HepG2 (cell line): ENCODE measurements around the gene GPR152. TPM values are rescaled to one million over a fixed set of nuclear protein-coding genes. Genes with fewer than 3 reads are reported as not detected.

Experiments used
- EED ChIP-seq: sonication (generic); formaldehyde crosslinking; IDR thresholded peaks from 2 replicates; pipeline ENCODE4 v1.5.0; 2020; ENCODE audit warnings: mild to moderate bottlenecking, missing genetic modification reagents
- ETV5 ChIP-seq: IDR thresholded peaks from 2 replicates; pipeline ENCODE4 v1.6.1; 2018; ENCODE audit warnings: missing biosample characterization, missing genetic modification reagents, inconsistent platforms, borderline replicate concordance
- HNRNPLL ChIP-seq: fragments of 200-400 bp; formaldehyde crosslinking; IDR thresholded peaks from 2 replicates; pipeline ENCODE4 v1.6.1; 2017; ENCODE audit warnings: mild to moderate bottlenecking, low read depth, low read length; ENCODE audit not compliant: poor library complexity, severe bottlenecking
- KLF12 ChIP-seq: sonication (generic); formaldehyde crosslinking; IDR thresholded peaks from 2 replicates; pipeline ENCODE4 v1.4.0; 2020; ENCODE audit warnings: missing genetic modification reagents, borderline replicate concordance
- MXI1 ChIP-seq: IDR thresholded peaks from 3 replicates; pipeline ENCODE4 v1.6.1; 2012; ENCODE audit warnings: low read depth, low read length, inconsistent platforms, borderline replicate concordance
- PHF8 ChIP-seq: sonication (generic); formaldehyde crosslinking; IDR thresholded peaks from 2 replicates; pipeline ENCODE4 v1.5.0; 2020; ENCODE audit warnings: missing genetic modification reagents
- POLR2A ChIP-seq, 2 experiments: IDR thresholded peaks; 2 replicates each; pipeline ENCODE4 v1.6.1; 2011; ENCODE audit warnings: low read depth in 2 of 2, low read length in 2 of 2, mild to moderate bottlenecking in 1 of 2, moderate library complexity in 1 of 2; ENCODE audit not compliant: insufficient read depth in 1 of 2
- POLR2AphosphoS5 ChIP-seq: IDR thresholded peaks from 2 replicates; pipeline ENCODE4 v1.6.1; 2012; ENCODE audit warnings: low read depth, low read length
- RAD21 ChIP-seq: fragments of 450-650 bp; formaldehyde crosslinking; IDR thresholded peaks from 2 replicates; pipeline ENCODE4 v1.5.0; 2020; ENCODE audit warnings: mild to moderate bottlenecking
- STAG1 ChIP-seq: sonication (generic); formaldehyde crosslinking; IDR thresholded peaks from 2 replicates; pipeline ENCODE4 v1.4.0; 2020; ENCODE audit warnings: missing genetic modification reagents
- TBX2 ChIP-seq: sonication (generic); formaldehyde crosslinking; IDR thresholded peaks from 2 replicates; pipeline ENCODE4 v1.5.0; 2020; ENCODE audit warnings: missing genetic modification reagents, mild to moderate bottlenecking, borderline replicate concordance
- YY1 ChIP-seq: IDR thresholded peaks from 2 replicates; pipeline ENCODE4 v1.6.1; 2011; ENCODE audit warnings: low read length, low read depth, moderate library complexity, mild to moderate bottlenecking; ENCODE audit not compliant: insufficient read depth, insufficient replicate concordance
- ZFX ChIP-seq: sonication (generic); formaldehyde crosslinking; IDR thresholded peaks from 2 replicates; pipeline ENCODE4 v1.4.0; 2020; ENCODE audit warnings: mild to moderate bottlenecking, low read depth, missing genetic modification reagents, moderate library complexity
- ZKSCAN1 ChIP-seq: fragments of 150-350 bp; IDR thresholded peaks from 2 replicates; pipeline ENCODE4 v1.6.1; 2014; ENCODE audit warnings: low read length
- ZMYM4 ChIP-seq: sonication (generic); formaldehyde crosslinking; IDR thresholded peaks from 2 replicates; pipeline ENCODE4 v1.8.1; 2023; ENCODE audit warnings: mild to moderate bottlenecking, missing genetic modification reagents
- ZNF230 ChIP-seq: sonication (generic); formaldehyde crosslinking; IDR thresholded peaks from 2 replicates; pipeline ENCODE4 v1.4.0; 2020; ENCODE audit warnings: mild to moderate bottlenecking, missing genetic modification reagents
- ZNF33A ChIP-seq: sonication (generic); formaldehyde crosslinking; IDR thresholded peaks from 2 replicates; pipeline ENCODE4 v1.5.1; 2020; ENCODE audit warnings: missing genetic modification reagents, mild to moderate bottlenecking, moderate library complexity, borderline replicate concordance
- ZNF569 ChIP-seq: sonication (generic); formaldehyde crosslinking; IDR thresholded peaks from 2 replicates; pipeline ENCODE4 v1.5.0; 2020; ENCODE audit warnings: mild to moderate bottlenecking, missing genetic modification reagents, moderate library complexity, borderline replicate concordance
- ZNF740 ChIP-seq: sonication (generic); formaldehyde crosslinking; IDR thresholded peaks from 2 replicates; pipeline ENCODE4 v1.4.0; 2020; ENCODE audit warnings: missing genetic modification reagents
- ZNF749 ChIP-seq: sonication (generic); formaldehyde crosslinking; IDR thresholded peaks from 2 replicates; pipeline ENCODE4 v1.8.0; 2022; ENCODE audit warnings: mild to moderate bottlenecking, missing genetic modification reagents, moderate library complexity, borderline replicate concordance
- polyA plus RNA-seq, 8 experiments: library from polyadenylated mRNA; depleted of rRNA in 3 of 8; stranded (reverse) in 7 of 8; unstranded in 1 of 8; fragments of >200 nt; fragmentation: Illumina TruSeq in 4 of 8; extraction: Trizol in 4 of 8; gene quantifications; 2 replicates each; pipeline versions ENCODE4 v1.2.1 to v1.2.3, GENCODE V29; 2011 to 2016; ENCODE audit warnings: low read depth in 4 of 8, missing spikeins in 1 of 8, mixed read lengths in 1 of 8; ENCODE audit not compliant: insufficient read depth in 1 of 8
- total RNA-seq, 5 experiments: library from RNA; depleted of rRNA; stranded (reverse); fragments of >200 nt; fragmentation: Illumina TruSeq; extraction: Trizol; gene quantifications; 2 replicates each; pipeline ENCODE4 v1.2.3, GENCODE V29; 2016; ENCODE audit warnings: low read depth in 1 of 5
- TF ChIP-seq, protein P1 (sequence below): sonication (generic); formaldehyde crosslinking; IDR thresholded peaks from 2 replicates; pipeline ENCODE4 v1.8.1; 2023; ENCODE audit warnings: mild to moderate bottlenecking, missing genetic modification reagents
- TF ChIP-seq, protein P2 (sequence below): sonication (generic); formaldehyde crosslinking; IDR thresholded peaks from 2 replicates; pipeline ENCODE4 v1.8.0; 2022; ENCODE audit warnings: missing genetic modification reagents, mild to moderate bottlenecking, borderline replicate concordance
- TF ChIP-seq, protein P3 (sequence below): sonication (generic); formaldehyde crosslinking; conservative IDR thresholded peaks from 2 replicates; pipeline ENCODE4 v1.8.0; 2022; ENCODE audit warnings: mild to moderate bottlenecking, moderate library complexity, missing genetic modification reagents
- TF ChIP-seq, protein P4 (sequence below): sonication (generic); formaldehyde crosslinking; IDR thresholded peaks from 2 replicates; pipeline ENCODE4 v1.8.0; 2022; ENCODE audit warnings: missing genetic modification reagents, low read depth, mild to moderate bottlenecking, borderline replicate concordance
- TF ChIP-seq, protein P5 (sequence below): IDR thresholded peaks from 2 replicates; pipeline ENCODE4 v1.6.1; 2016; ENCODE audit warnings: low read depth, borderline replicate concordance

Gene GPR152
- total and polyA plus RNA-seq, 2 of the 13 experiments (the other 11 are each of a cell fraction or from before 2014, with no cell fraction given): not detected

- TF ChIP-seq EED (CRISPR knock-in tag) (0 out of 2 replicates have a peak, but pooled peaks have one; percentile 8), KLF12 (CRISPR knock-in tag) (peak; percentile 44; the same call in 1 of the 2 replicates), POLR2A (IDR thresholded peaks at IDR 0.05; ENCODE audit: insufficient read depth in 1 of 2, low read depth in 2 of 2, low read length in 2 of 2) (peak; percentile 69 to 92), PHF8 (CRISPR knock-in tag) (peak; percentile 65), ZKSCAN1 (no peak), ZNF749 (0 out of 2 replicates have a peak, but pooled peaks have one; percentile 64), ZNF230 (CRISPR knock-in tag) (peak; percentile 34; the same call in 1 of the 2 replicates), STAG1 (peak; percentile 46; the same call in 1 of the 2 replicates), TBX2 (peak; percentile 12; the same call in 1 of the 2 replicates), ZMYM4 (CRISPR knock-in tag) (peak; percentile 69), ZNF33A (CRISPR knock-in tag) (no peak), ZFX (CRISPR knock-in tag) (peak; percentile 47; the same call in 1 of the 2 replicates), POLR2AphosphoS5 (peak; percentile 84), MXI1 (peak; percentile 48; the same call in 1 of the 3 replicates), YY1 (peak; percentile 88), ETV5 (CRISPR knock-in tag) (peak; percentile 73; the same call in 1 of the 2 replicates), RAD21 (peak; percentile 84), ZNF740 (peak; percentile 89), ZNF569 (CRISPR knock-in tag) (no peak), HNRNPLL (peak; percentile 34)
- TF ChIP-seq, protein P1, sequence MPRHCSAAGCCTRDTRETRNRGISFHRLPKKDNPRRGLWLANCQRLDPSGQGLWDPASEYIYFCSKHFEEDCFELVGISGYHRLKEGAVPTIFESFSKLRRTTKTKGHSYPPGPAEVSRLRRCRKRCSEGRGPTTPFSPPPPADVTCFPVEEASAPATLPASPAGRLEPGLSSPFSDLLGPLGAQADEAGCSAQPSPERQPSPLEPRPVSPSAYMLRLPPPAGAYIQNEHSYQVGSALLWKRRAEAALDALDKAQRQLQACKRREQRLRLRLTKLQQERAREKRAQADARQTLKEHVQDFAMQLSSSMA (CRISPR knock-in tag): 0 out of 2 replicates have a peak, but pooled peaks have one; percentile 31
- TF ChIP-seq, protein P2, sequence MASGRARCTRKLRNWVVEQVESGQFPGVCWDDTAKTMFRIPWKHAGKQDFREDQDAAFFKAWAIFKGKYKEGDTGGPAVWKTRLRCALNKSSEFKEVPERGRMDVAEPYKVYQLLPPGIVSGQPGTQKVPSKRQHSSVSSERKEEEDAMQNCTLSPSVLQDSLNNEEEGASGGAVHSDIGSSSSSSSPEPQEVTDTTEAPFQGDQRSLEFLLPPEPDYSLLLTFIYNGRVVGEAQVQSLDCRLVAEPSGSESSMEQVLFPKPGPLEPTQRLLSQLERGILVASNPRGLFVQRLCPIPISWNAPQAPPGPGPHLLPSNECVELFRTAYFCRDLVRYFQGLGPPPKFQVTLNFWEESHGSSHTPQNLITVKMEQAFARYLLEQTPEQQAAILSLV (CRISPR knock-in tag): peak; percentile 15; the same call in 1 of the 2 replicates
- TF ChIP-seq, protein P3, sequence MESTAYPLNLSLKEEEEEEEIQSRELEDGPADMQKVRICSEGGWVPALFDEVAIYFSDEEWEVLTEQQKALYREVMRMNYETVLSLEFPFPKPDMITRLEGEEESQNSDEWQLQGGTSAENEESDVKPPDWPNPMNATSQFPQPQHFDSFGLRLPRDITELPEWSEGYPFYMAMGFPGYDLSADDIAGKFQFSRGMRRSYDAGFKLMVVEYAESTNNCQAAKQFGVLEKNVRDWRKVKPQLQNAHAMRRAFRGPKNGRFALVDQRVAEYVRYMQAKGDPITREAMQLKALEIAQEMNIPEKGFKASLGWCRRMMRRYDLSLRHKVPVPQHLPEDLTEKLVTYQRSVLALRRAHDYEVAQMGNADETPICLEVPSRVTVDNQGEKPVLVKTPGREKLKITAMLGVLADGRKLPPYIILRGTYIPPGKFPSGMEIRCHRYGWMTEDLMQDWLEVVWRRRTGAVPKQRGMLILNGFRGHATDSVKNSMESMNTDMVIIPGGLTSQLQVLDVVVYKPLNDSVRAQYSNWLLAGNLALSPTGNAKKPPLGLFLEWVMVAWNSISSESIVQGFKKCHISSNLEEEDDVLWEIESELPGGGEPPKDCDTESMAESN (CRISPR knock-in tag): peak; percentile 18; the same call in 1 of the 2 replicates
- TF ChIP-seq, protein P4, sequence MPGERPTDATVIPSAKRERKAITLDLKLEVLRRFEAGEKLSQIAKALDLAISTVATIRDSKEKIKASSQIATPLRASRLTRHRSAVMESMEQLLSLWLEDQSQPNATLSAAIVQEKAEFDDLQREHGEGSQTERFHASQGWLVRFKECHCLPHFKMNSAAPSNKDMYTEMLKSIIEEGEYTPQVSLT (CRISPR knock-in tag): no peak; the same call in 1 of the 2 replicates
- TF ChIP-seq, protein P5, sequence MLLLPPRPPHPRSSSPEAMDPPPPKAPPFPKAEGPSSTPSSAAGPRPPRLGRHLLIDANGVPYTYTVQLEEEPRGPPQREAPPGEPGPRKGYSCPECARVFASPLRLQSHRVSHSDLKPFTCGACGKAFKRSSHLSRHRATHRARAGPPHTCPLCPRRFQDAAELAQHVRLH (CRISPR knock-in tag): 0 out of 2 replicates have a peak, but pooled peaks have one; percentile 4
These were observed 50.9 kb downstream of the GPR152 start, which contains the start of gene PPP1CA (continued) for GRCh38 chr11:67401495-67402191.
